ENCODE data around the gene SERINC2. TPM values are rescaled to one million over a fixed set of nuclear protein-coding genes. Genes with fewer than 3 reads are reported as not detected.
A peak's percentile ranks its signal among the peaks of the same experiment; 100 is the strongest.
"Not testable (repeated sequence)": the region's sequence is repeated elsewhere in the genome, so short reads cannot be mapped to it uniquely, and the experiment has no call there.

The SERINC2 gene
- total RNA-seq, 2 donors from 2014 or later = 0.19 to 0.56 TPM

GRCh38 chr1:31467005-31467674, 54.1 kb downstream of the SERINC2 start:
- H3K9me3 Mint-ChIP-seq = no peaks in the 10 kb centered on the region

GRCh38 chr1:31470794-31471315, 57.8 kb downstream of the SERINC2 start:
- H3K4me1 Mint-ChIP-seq (ENCODE audit: low read depth in 2 of 2) = peaks cover 0 to 3% of the 10 kb centered on the region in 2 donors
- H3K36me3 Mint-ChIP-seq = peaks cover 5% of the 10 kb centered on the region
- ATAC-seq (no peak), DNase-seq (ENCODE audit: low spot score) (no peak)
- no peaks in the 10 kb centered on the region for H3K9me3 Mint-ChIP-seq
- no peak overlapping the region for H3K27ac Mint-ChIP-seq
- no peak overlapping the region for H3K4me3 Mint-ChIP-seq
- H3K27me3 Mint-ChIP-seq = peaks cover 20 to 23% of the 10 kb centered on the region in 2 donors

More at GRCh38 chr1:31467005-31467674, 54.1 kb downstream of the SERINC2 start:
- Mint-ChIP-seq H3K4me1 (ENCODE audit: low read depth in 2 of 2) (peaks cover 0 to 3% of the 10 kb centered on the region in 2 donors), H3K27me3 (peaks cover 20 to 27% of the 10 kb centered on the region in 2 donors), H3K36me3 (peaks cover 5% of the 10 kb centered on the region), H3K4me3 (no peak overlapping the region), H3K27ac (no peak overlapping the region)
- DNase-seq (ENCODE audit: low spot score) = no peak
- ATAC-seq = no peak

GRCh38 chr1:31471452-31472313, 58.7 kb downstream of the SERINC2 start:
- H3K36me3 Mint-ChIP-seq; H3K27ac Mint-ChIP-seq; DNase-seq (ENCODE audit: low spot score); ATAC-seq; H3K4me1 Mint-ChIP-seq (ENCODE audit: low read depth in 2 of 2); H3K9me3 Mint-ChIP-seq; H3K4me3 Mint-ChIP-seq: not testable (repeated sequence)
- peaks cover 22 to 23% of the 10 kb centered on the region in 2 donors for H3K27me3 Mint-ChIP-seq

- H3K9me3 Mint-ChIP-seq, ATAC-seq: not testable (repeated sequence)
- peaks cover 22 to 23% of the 10 kb centered on the region in 2 donors for H3K27me3 Mint-ChIP-seq
Observed at GRCh38 chr1:31472314-31472651, 59.3 kb downstream of the SERINC2 start.

GRCh38 chr1:31472673-31473072, 59.7 kb downstream of the SERINC2 start:
- ATAC-seq; H3K36me3 Mint-ChIP-seq; DNase-seq (ENCODE audit: low spot score); H3K4me3 Mint-ChIP-seq; H3K4me1 Mint-ChIP-seq (ENCODE audit: low read depth in 2 of 2); H3K27ac Mint-ChIP-seq; H3K9me3 Mint-ChIP-seq: not testable (repeated sequence)
- peaks cover 22 to 23% of the 10 kb centered on the region in 2 donors for H3K27me3 Mint-ChIP-seq

More at GRCh38 chr1:31472314-31472651, 59.3 kb downstream of the SERINC2 start:
- H3K4me3 Mint-ChIP-seq; H3K4me1 Mint-ChIP-seq (ENCODE audit: low read depth in 2 of 2); DNase-seq (ENCODE audit: low spot score); H3K27ac Mint-ChIP-seq; H3K36me3 Mint-ChIP-seq: not testable (repeated sequence)

GRCh38 chr1:31473508-31473907, 60.5 kb downstream of the SERINC2 start:
- not testable (repeated sequence) for H3K4me1 Mint-ChIP-seq (ENCODE audit: low read depth in 2 of 2); H3K9me3 Mint-ChIP-seq; H3K27ac Mint-ChIP-seq; ATAC-seq; H3K36me3 Mint-ChIP-seq; DNase-seq (ENCODE audit: low spot score); H3K4me3 Mint-ChIP-seq
- H3K27me3 Mint-ChIP-seq = peaks cover 22 to 23% of the 10 kb centered on the region in 2 donors

- peaks cover 21 to 22% of the 10 kb centered on the region in 2 donors for H3K27me3 Mint-ChIP-seq
- not testable (repeated sequence) for H3K4me3 Mint-ChIP-seq; H3K27ac Mint-ChIP-seq; H3K36me3 Mint-ChIP-seq; ATAC-seq; DNase-seq (ENCODE audit: low spot score); H3K9me3 Mint-ChIP-seq; H3K4me1 Mint-ChIP-seq (ENCODE audit: low read depth in 2 of 2)
Observed at GRCh38 chr1:31474567-31474966, 61.6 kb downstream of the SERINC2 start.

- no peak for ATAC-seq
- Mint-ChIP-seq H3K4me3 (no peak overlapping the region), H3K27me3 (peaks cover 7 to 8% of the 10 kb centered on the region in 2 donors), H3K9me3 (no peaks in the 10 kb centered on the region), H3K36me3 (peaks cover 4% of the 10 kb centered on the region), H3K4me1 (ENCODE audit: low read depth in 2 of 2) (no peaks in the 10 kb centered on the region), H3K27ac (no peak overlapping the region)
- no peak for DNase-seq (ENCODE audit: low spot score)
Observed at GRCh38 chr1:31476891-31477846, 64.2 kb downstream of the SERINC2 start.

GRCh38 chr1:31478167-31478566, 65.2 kb downstream of the SERINC2 start:
- DNase-seq (ENCODE audit: low spot score) = no peak
- Mint-ChIP-seq H3K4me3 (no peak overlapping the region), H3K9me3 (no peaks in the 10 kb centered on the region), H3K27me3 (peaks cover 5% of the 10 kb centered on the region in 2 donors), H3K27ac (no peak overlapping the region), H3K4me1 (ENCODE audit: low read depth in 2 of 2) (no peaks in the 10 kb centered on the region), H3K36me3 (peaks cover 4% of the 10 kb centered on the region)
- no peak for ATAC-seq

- H3K4me1 Mint-ChIP-seq (ENCODE audit: low read depth in 2 of 2) = no peaks in the 10 kb centered on the region
- DNase-seq (ENCODE audit: low spot score) (no peak), ATAC-seq (no peak)
- H3K36me3 Mint-ChIP-seq = peaks cover 4% of the 10 kb centered on the region
- no peak overlapping the region for H3K27ac Mint-ChIP-seq
- no peak overlapping the region for H3K4me3 Mint-ChIP-seq
- H3K9me3 Mint-ChIP-seq = no peaks in the 10 kb centered on the region
- H3K27me3 Mint-ChIP-seq = peaks cover 5% of the 10 kb centered on the region in 2 donors
Observed at GRCh38 chr1:31479811-31480210, 66.8 kb downstream of the SERINC2 start.

- ATAC-seq; H3K4me3 Mint-ChIP-seq; H3K9me3 Mint-ChIP-seq; H3K27me3 Mint-ChIP-seq; H3K27ac Mint-ChIP-seq; H3K36me3 Mint-ChIP-seq; DNase-seq (ENCODE audit: low spot score); H3K4me1 Mint-ChIP-seq (ENCODE audit: low read depth in 2 of 2): not testable (repeated sequence)
Observed at GRCh38 chr1:31480426-31480825, 67.4 kb downstream of the SERINC2 start.

- peaks cover 7% of the 10 kb centered on the region in 2 donors for H3K4me1 Mint-ChIP-seq (ENCODE audit: low read depth in 2 of 2)
- H3K36me3 Mint-ChIP-seq = peaks cover 4% of the 10 kb centered on the region
- H3K27ac Mint-ChIP-seq = peak overlapping the region in 1 of 2 donors; percentile 43
- H3K4me3 Mint-ChIP-seq = no peak overlapping the region
- peaks cover 3 to 5% of the 10 kb centered on the region in 2 donors for H3K27me3 Mint-ChIP-seq
- ATAC-seq = no peak
- DNase-seq (ENCODE audit: low spot score) = no peak
- no peaks in the 10 kb centered on the region for H3K9me3 Mint-ChIP-seq
Observed at GRCh38 chr1:31482482-31483011, 69.5 kb downstream of the SERINC2 start.

All from natural killer cell treated with Interleukin-12 subunit alpha and Interleukin-12 subunit beta and Interleukin-15 and Interleukin-18, amount 100 ng/mL, for 72 hours (primary cell).